ENCODE data around the gene TMEM171.

The TMEM171 gene

GRCh38 chr5:73122875-73123810, 2.8 kb downstream of the TMEM171 start:
- TF ChIP-seq CTCF (IDR thresholded peaks at IDR 0.05) = no peak

DNA sequence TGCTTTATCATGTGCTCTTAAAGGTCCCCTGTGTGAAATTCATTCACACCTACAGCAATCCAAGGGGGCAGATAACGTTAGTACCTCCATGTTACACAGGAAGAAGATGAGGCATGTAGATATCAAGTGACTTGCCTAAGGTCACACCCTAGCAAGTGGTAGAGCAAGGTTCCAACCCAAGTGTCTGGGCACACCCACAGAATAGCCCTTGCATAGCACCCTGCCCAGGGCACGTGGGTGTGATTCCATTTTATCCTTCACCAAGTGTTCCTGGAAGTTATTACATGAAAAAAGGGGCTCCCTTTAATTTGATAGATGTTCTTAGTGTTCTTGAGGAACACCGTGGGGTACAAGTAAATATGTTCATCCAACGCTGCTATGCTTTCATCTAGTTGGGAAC, 4.9 kb downstream of the TMEM171 start:
- TF ChIP-seq CTCF (IDR thresholded peaks at IDR 0.05) = no peak

- no peak for TF ChIP-seq CTCF (IDR thresholded peaks at IDR 0.05)
These were observed 6.0 kb downstream of the TMEM171 start for GRCh38 chr5:73126381-73126780.

GRCh38 chr5:73126957-73127356, 6.6 kb downstream of the TMEM171 start:
- TF ChIP-seq CTCF (IDR thresholded peaks at IDR 0.05) = no peak

- TF ChIP-seq CTCF (IDR thresholded peaks at IDR 0.05) = no peak
These were observed 8.8 kb downstream of the TMEM171 start for GRCh38 chr5:73129143-73129542.

DNA sequence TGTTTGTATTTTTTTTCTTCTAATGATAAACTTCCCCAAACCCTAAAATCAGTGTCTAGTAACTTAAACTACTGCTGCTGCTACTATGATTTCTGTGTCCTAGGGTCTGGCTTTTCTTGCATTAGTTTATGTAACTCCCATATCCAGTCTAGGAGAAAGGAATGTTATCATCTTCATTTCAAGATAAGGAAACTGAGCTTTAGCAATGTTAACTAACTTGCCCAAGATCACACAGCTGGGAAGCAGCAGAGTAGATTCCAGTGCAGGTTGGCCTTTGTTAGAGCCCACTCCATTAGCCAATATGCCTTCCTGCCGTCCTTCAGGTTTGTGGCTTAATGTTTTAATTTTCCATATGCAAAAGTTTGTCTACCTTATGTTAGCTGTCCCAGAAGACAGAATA, 10.4 kb downstream of the TMEM171 start:
- no peak for TF ChIP-seq CTCF (IDR thresholded peaks at IDR 0.05)

DNA sequence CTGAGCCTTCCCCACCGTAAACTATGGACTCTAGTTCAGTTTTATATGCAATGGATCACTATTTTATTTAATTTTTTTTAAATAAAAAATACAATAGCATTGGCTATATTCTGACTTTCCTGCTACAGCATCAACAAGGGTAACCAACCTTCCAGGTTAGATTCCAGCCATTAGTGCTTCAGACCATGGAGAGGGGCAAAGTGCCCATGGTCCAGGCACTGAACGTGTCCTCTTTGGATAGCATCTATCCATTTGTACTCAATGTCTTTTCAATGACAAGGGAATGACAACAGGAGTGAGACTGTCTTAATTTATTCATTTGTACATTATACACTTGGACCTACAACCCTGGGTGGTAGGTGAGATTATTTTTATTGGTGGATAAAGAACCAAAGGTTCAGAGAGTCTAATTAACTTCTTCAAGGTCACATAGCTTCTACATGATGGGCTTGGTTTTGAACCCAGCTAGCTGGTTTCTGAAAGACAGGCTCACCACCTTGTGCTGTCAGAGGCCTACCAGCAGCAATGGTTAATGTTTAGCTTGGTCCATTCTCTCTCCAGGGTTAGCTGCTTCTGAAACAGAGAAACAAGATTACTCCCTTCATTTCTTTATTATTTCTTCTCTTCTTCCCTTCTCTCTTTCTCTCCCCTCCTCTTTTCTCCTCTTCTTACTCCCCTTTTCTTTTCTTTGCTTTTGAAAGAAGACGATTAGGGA, 11.5 kb downstream of the TMEM171 start:
- no peak for TF ChIP-seq CTCF (IDR thresholded peaks at IDR 0.05)
